ENCODE data around the gene SIGLEC1.

Gene SIGLEC1

DNA sequence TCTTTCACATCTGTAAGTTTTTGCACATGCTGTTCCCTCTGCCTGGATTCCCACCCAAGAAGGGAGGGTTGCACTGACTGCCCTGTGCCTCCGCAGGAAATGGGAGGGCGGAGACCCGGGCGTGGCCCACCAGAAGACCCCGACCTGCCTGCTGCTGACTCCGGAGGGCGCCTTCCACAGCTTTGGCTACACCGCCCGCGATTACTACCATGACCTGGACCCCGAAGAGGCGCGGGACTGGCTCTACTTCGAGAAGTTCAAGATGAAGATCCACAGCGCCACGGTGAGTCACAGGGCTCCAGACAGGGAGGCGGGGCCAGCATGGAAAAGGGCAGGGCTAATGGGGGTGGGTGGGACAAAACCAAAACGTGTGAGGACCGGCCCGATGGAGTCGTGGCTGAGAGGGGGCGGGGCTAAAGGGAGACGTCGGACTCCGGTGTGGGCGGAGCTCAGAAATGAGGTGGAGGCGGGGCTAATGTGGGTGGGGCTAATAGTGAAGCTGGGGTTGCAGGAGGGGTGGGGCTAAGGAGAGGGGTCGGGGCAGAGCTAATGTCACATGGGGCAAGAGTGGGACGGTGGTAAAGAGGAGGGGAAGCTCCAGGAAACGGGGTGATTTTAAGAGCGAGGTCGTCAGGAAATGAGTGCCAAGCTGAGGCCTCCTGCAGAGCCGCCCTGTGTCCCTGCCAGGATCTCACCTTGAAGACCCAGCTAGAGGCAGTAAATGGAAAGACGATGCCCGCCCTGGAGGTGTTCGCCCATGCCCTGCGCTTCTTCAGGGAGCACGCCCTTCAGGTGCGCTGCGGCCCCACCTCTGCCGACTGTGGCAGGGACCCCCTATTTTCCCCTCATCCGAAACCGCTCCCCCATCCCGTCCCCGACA, 32.6 kb upstream of the SIGLEC1 start:
- DNase-seq (ENCODE audit: low read depth in 3 of 3, low spot score in 1 of 3) = peak; percentile 42 to 57 (median 47)

GRCh38 chr20:3744037-3744436, 31.6 kb upstream of the SIGLEC1 start:
- DNase-seq (ENCODE audit: low read depth in 3 of 3, low spot score in 1 of 3) = no peak

DNA sequence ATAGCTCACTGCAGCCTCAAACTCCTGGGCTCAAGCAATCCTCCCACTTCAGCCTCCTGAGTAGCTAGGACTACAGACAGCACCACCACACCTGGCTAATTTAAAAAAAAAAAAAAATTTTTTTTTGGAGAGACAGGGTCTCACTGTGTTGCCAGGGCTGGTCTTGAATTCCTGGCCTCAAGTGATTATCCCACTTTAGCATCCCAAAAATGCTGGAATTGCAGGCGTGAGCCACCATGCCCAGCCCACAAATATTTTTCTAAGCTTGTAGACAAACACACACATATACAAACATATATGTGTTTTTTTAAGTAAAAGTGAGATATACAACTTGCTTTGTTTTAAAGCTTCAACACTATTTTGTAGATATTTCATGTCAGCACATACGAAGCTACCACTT, 30.9 kb upstream of the SIGLEC1 start:
- DNase-seq (ENCODE audit: low read depth in 3 of 3, low spot score in 1 of 3) = no peak

DNA sequence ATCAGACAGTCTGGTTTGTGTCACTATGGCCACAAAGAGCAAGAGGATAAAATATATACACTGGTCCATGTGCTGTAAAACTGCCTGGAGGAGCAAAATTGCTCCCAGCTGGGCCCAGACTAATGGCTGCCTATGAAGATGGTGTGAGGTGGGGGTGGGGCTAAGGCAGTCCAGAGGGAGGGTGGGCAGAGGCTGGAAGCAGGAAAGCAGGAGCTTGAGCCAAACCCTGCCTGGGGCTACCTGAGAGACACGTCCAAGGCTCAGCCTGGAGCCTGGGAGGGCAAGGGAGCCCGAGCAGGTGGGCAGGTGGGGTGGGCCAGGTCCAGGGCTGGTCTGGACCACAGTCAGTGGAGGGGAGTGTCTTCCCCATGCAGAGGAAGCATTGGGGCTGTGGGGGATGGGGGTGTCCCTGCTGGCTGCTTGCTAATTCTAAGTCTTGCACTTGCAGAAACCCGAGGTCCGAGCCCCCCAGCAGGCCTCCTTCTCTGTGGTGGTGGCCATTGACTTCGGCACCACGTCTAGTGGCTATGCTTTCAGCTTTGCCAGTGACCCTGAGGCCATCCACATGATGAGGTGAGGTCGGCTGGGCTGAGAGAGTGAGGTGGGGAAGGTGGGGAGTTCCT, 29.5 kb upstream of the SIGLEC1 start:
- DNase-seq (ENCODE audit: low read depth in 3 of 3, low spot score in 1 of 3) = no peak

DNA sequence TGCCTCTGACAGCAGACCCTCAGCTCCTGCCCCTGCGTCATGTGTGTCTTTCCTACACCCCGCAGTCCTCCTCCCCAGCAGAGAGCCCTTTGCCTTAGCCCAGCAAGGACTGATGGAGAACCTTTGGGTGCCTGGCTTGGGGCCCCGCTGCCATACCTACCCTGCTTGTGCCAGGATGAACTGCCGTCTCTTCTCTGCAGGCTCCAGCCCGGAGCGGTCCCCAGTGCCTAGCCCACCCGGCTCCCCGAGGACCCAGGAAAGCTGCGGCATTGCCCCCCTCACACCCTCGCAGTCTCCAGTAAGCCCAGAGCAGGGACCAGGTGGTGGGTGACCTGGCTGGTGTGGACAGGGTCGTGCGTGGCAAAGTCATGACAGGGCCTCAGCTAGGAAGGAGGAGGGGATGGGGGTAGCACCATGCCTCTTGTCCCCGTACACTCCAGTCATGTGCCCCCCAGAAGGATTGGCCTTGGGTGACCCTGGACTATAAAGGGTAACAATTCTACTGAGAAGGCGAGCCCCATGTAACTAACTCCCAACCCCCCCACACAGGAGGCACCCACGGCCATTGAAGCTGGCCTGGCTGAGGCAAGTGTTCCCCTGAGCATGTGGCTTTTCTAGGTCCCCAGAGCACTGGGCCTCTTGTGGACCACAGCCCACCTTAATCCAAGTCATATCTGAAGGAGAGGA, 28.4 kb upstream of the SIGLEC1 start:
- no peak for DNase-seq (ENCODE audit: low read depth in 3 of 3, low spot score in 1 of 3)

DNA sequence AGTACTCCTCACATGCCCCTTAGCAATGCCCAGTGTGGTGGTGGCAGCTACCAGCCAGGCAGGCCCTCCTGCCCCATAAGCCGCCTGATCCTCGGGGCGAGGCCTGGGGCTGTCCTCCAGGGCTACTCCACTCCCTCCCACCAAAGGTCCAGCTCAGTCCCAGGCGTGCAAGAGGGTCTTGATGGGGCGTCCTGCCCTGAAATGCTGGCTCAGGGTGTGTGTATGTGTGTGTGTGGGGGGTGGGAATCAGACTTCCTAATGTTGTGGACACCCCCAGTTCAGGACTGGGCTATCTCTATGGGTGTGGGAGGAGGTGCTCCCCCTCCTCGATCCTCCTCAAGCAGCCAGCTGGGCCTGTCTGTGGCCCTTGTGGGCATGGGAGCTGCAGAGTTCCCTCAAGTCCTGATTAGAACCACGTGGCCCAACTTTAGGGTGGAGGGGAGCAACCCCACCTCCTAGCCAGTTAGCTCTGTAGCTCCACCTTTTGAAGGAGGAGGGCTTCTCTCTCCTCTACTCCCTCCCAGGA, 27.6 kb upstream of the SIGLEC1 start:
- no peak for DNase-seq (ENCODE audit: low read depth in 3 of 3, low spot score in 1 of 3)

DNA sequence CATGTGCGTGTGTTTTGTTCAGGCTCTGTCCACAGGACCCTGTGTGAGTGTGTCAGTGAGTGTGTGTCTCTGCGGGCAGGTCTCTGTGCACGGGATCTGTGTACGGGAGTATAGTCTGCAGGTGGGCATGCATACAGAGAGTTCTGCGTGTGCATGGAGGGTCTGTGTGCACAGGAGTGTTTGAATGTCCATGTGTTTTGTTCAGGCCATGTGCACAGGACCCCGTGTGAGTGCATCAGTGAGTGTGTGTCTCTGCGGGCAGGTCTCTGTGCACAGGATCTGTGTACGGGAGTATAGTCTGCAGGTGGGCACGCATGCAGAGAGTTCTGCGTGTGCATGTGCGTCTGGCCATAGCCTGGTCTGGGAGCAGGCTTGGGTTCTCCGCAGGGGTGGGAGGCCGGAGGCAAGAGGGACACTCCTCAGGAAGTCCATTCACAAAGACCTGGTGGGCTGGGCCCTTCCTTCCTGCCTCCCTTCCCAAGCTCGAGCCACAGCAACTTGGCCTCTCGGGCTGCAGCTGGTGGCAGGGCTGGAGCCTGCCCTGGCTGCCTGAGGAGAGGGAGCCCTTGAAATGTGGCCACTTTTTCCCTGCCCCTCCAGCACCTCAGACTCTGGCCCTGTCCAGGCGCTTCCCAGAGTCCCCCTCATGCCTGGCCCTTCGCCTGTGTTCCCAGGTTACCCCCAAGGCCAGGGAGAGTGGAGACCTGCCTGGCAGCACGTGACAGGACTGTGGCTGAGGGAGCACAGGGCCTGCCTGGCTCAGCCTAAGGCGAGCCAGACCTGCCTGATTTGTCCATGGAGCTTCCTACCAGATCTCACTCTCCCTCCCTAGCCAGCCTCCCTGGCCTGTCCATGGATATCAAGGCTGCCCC, 26.9 kb upstream of the SIGLEC1 start:
- DNase-seq (ENCODE audit: low read depth in 3 of 3, low spot score in 1 of 3) = no peak

DNA sequence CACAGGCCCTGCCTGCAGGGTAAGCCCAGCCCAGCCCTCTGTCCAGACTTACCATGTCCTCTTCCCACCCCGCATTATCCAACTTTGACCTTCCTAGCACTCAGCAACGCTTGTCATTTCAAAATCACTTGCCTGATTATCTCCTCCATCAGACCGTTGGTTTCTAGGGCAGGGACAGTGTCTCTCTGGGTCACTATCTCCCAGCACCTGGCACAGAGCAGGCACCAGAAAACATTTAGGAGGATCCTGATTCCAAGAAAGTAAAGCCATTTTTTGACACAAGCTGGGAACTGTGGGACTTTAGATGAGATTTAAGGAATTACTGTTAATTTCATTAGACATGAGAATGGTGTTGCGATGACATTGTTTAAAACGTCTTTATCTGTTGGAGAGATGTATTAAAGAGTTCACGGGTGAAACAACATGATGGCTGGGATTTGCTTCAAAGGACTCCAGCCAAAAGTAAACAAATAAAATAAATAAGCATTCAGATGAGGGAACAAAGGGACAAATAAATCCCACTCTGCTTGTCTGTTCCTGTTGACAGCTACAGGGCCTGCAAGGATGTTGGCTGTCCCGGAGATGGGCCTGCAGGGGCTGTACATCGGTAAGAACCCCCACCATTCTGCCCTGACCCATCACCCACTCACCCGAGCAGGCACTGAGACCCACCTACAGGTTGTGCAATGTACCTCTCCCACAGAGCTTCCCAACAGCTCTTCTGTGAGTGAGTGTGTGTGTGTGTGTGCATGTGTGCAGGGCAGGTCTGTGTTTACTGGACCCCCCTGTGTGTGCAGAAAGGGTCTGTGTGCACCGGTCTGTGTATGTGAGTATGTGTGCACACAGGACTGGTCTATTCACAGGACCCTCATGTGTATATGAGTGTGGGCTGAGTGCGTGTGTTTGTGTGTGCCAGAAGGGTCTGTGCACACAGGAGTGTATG, 26.0 kb upstream of the SIGLEC1 start:
- DNase-seq (ENCODE audit: low read depth in 3 of 3, low spot score in 1 of 3) = no peak

- no peak for DNase-seq (ENCODE audit: low read depth in 3 of 3, low spot score in 1 of 3)
Measured at GRCh38 chr20:3735768-3736167, 23.4 kb upstream of the SIGLEC1 start.

DNA sequence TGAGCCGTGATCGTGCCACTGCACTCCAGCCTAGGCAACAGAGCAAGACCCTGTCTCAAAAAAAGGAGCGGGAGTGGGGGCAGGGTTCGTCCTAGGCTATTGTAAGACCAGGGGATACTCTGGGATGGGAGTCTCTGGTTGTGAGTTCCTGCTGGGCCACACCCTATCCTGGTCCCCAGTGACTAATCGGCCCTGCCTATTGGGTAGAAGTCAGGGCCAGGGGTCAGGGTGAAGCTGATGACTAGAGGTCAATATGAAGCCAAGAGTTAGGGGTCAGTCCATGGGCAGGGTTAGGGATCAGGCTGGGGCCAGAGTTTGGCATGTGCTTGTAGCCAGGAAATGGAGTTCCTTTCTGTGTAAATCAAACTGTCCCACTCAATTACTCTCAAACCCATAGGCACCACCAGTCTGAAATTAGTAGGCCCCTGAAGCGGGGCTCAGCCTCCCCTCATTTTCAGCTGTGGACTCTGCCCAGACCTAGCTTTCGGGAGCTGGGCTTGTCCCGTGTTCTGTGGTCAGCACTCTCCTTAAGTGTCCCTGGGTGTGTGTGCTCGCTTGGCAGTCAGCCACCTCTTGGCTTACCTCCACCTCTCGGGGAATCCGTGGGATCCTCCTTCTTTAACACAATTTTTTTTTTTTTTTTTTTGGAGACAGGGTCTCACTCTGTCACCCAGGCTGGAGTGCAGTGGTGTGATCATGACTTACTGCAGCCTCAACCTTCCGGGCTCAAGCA, 21.9 kb upstream of the SIGLEC1 start:
- no peak for DNase-seq (ENCODE audit: low read depth in 3 of 3, low spot score in 1 of 3)

DNA sequence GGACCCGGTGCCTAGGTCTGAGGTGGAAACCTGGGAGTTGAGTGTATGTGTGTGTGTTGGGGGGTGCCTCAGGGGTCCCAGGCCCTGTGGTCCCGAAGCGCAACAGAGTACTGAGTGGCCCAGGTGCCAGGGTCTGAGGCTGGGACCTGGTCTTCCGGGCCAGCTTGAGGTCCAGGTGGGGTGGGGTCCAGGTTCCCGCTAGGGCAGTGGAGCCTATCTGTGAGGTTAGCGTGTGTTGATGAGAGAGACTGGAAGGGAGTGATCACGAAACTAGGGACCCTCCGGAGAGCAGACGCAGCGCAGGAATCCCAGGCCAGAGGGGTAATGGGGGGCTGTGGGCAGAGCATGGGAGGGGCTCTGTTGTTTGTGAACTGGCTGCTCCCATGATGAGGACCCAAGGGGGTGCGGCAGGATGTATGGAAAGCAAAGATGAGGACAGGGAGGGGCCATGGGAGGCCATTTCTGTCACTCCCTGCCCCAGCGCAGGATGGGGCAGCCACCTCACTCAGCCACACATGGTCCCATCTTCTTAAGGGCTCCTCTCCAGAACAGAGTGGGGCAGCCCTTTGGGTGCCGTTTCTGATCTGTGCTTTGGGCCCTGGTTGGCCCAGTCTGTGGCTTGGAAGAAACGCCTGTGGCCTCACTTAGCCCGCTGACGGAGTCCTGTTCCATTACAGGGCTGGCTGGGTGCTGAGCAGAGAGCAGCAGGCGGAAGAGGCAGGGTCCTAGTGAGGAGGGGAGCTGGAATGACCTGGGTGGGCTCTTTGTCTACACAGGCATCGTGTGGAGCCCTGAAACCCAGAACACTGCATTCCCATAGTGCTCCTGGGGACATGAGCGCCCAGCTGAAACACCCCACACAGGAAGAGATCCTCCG, 21.0 kb upstream of the SIGLEC1 start:
- no peak for DNase-seq (ENCODE audit: low read depth in 3 of 3, low spot score in 1 of 3)

DNA sequence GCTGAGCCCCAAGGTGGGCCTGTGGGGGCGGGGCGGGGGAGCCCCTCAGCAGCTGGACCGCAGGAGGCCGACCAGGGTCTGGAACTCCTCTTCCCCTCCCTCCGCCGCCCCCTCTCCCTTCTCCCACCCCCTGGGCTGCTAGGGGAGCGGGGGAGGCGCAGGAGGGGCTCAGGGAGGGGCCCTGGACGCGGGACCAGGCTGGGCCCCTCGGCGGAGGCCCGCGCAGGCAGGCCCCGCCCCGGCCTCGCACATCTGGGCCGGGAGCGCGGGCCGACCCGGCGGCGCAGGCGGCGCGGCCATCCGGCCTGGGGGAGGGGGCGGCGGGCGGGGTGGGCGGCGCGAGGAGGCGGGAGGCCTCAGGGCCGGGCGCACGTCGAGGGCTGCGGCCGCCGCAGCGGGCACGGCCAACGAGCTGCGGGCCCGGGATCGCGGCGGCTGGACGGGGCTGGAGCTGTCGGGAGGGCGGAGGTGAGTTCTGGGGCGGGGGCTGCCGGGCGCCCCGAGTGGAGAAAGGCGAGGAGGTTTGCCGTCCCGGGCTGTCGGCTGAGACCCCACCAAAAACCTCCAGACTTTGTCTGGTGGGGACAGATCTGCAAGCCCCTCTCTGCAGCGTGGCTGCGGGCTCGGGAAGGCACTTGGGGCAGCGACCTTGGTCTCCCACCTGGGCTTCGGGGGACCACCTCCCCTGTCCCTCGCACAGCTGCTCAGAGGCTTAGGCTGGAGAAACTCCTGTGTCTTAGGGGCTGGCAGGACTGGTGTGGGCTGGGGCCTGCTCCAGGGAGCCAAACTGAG, 20.1 kb upstream of the SIGLEC1 start, which contains the start of gene HSPA12B:
TSS of gene HSPA12B (plus strand) at position 359 of the 792 bp plus-strand sequence. CDS start 5,990 bp downstream, outside the sequence.
- DNase-seq (ENCODE audit: low read depth in 3 of 3, low spot score in 1 of 3) = no peak

DNA sequence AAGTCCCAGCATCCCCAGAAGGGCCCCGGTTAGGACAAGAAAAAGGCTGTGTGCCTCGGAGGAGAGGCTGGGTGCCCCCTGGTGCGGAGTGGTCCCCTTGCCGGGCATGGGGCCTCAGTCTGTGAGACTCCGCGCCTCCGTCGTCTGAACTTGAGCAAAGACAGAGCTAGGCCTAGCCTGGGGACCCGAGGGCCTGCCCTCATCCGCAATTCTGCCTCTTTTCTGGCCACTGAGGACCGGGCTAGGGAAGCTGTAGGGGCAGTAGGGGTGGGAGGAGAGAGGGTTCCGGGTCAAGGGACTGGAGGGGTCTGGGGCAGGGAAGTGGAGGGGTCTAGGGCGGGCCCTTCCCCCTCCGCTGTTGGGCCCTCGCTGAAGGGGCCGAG, 19.5 kb upstream of the SIGLEC1 start:
- DNase-seq (ENCODE audit: low read depth in 3 of 3, low spot score in 1 of 3) = no peak

DNA sequence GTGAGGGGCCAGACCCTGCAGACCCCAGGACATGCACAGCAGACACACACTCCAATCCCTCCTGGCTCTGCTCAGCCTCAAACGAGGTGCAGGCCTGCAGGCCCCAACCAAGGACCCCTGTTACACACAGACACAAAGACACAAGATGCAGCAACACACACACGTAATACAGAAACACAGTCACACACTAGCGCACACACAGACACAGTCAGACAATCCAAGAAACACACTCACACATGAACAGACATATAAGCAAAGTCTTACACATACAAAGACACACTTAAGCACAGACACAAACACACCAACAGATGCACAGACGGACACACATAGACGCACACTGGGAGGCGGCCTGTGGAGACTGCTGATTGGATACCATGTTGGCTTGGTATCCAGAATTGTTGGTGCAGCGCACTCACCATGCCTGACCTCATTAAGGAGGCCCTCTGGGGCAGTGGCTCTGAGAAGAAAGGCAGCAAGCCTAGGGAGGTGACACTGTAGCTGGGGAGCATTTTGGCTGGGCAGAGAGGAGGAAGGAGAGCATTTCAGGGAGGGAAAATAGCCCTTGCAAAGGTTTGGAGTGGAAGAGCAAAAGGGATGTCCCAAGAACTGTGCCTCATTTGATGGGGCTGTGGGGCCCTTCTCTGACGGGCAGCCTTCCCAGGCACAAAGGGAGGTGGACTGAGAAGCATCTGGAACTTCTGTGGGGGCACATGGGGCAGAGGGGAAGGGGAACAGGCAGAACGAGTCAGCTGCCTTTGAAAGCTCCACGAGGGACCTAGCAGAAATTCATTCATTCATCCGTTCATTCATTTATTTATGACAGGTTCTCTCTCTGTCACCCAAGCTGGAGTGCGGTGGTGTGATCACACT, 18.6 kb upstream of the SIGLEC1 start:
- DNase-seq (ENCODE audit: low read depth in 3 of 3, low spot score in 1 of 3) = no peak

DNA sequence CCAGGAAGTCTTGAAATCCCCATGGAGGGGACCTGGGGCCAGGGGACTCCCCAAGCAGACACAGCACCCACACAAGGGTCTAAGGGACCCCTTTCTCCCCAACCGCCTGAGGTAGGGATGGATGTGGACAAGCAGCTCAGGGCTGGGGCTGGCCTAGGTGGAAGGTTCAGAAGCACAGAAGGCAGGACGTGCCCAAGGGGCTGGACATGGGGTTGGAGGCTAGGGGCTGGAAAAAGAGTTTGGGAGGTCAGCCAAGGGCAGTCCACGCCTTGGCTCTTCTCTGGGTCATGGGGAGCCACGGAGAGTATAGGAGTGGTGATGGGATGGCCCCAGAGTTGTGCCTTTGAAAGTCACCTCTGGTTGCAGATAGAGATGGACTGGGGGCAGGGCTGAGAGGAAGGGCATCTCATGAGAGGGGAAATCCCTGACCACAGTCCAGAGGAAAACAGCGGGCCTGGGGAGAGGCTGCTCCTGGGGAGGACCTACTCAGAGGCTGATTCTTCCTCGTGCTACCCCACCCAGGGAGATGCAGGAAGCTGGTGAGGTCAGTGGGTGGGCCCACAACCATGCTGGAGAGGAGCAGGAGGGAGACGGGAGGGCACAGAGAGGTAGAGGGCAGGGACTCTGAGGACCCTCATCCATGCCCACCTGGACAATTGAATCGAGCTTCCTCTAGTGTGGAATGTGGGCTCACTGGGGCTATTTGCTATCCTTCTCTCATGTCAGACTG, 17.6 kb upstream of the SIGLEC1 start:
- DNase-seq (ENCODE audit: low read depth in 3 of 3, low spot score in 1 of 3) = no peak

- DNase-seq (ENCODE audit: low read depth in 3 of 3, low spot score in 1 of 3) = no peak
Measured at GRCh38 chr20:3729378-3729777, 17.0 kb upstream of the SIGLEC1 start.
